ENCODE data around the gene TARS2.

DNA sequence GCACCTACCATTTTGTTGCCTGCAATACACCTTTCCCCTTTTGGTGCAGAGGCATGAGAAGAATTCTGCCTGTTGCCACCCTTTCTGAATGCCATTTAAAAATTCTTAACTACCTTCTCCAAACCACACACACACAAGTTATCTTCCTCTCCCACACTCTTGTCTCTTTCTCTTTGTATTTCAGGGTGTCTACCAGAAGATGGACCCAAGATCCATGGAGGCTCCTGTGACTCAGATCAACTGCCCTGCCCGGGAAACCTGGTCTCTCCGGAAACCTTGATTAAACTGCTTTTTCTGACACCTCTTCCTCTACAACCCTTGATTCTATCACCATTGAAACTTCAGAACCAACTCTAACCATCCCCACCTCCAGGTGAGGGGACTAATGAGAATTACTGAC, 2.4 kb upstream of the TARS2 start:
- TF ChIP-seq CTCF (IDR thresholded peaks at IDR 0.05) (no peak), POLR2A (IDR thresholded peaks at IDR 0.05) (no peak)

Measured in uterus (tissue), 2 donors.